SKM-1 (cell line): Measurements from ENCODE around the gene ZNF180.
"Not testable (repeated sequence)": the region's sequence is repeated elsewhere in the genome, so short reads cannot be mapped to it uniquely, and the experiment has no call there.

Experiments used
- DNase-seq: peaks from one replicate; lab custom pipeline; 2025; ENCODE audit not compliant: unreplicated experiment; lab: John Stamatoyannopoulos, UW

ZNF180 gene

DNA sequence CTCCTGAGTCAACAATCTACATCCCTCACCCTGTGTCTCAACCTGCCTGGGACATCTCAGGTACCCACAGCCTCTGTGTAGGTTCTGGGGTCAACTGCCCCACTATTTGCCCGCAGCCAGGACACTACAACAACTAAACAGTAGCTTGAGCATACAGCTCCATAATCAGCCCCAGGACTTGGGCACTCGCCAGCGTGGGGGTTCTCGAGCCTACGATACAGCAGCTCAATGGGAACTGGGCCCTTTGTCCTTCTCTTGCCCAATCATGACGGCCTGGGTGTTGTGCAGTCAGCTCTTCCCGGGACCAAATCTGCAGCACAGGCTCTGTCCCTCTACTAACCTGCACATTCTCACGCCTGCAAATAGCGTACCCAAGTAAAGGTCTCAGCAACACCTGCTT lies 1.3 kb downstream of the ZNF180 start:
- DNase-seq = no peak

DNA sequence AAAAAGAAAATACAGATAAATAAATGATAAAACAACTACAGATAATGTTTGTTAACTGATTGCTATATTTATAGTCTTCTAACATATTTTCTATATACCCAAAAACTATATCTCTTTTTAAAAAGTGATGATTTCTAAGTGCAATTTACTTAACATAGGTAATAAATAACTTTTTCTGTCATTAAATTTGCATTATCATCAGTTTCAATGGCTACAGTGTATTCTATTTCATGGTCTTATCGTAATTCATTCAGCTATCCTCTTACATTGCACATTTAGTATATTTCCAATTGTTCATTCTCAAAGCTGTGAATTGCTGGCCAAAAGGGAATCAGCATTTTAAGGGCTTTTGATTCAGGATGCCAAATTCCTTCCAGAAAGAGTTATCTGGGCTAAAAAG lies 3.6 kb downstream of the ZNF180 start:
- no peak for DNase-seq

DNA sequence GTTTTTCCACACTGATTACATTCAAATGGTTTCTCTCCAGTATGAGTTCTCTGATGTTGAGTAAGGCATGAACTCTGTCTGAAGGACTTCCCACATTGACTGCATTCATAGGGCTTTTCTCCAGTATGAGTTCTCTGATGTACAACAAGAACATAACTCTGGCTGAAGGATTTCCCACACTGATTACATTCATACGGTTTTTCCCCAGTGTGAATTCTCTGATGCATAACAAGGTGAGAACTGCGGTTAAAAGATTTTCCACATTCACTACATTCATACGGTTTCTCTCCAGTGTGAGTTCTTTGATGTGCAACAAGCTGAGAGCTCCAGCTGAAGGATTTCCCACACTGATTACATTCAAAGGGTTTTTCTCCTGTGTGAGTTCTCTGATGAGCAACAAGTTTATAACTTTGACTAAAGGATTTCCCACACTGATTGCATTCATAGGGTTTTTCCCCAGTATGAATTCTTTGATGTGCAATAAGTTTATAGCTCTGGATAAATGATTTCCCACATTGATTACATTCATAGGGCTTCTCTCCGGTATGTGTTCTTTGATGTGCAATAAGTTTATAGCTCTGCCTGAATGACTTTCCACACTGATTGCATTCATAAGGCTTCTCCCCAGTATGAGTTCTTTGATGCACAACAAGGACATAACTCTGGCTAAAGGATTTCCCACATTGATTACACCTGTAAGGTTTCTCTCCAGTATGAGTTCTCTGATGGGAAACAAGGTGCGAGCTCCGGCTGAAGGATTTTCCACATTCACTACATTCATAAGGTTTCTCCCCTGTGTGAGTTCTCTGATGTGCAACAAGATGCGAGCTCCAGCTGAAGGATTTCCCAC lies 23.5 kb downstream of the ZNF180 start:
- DNase-seq = no peak

DNA sequence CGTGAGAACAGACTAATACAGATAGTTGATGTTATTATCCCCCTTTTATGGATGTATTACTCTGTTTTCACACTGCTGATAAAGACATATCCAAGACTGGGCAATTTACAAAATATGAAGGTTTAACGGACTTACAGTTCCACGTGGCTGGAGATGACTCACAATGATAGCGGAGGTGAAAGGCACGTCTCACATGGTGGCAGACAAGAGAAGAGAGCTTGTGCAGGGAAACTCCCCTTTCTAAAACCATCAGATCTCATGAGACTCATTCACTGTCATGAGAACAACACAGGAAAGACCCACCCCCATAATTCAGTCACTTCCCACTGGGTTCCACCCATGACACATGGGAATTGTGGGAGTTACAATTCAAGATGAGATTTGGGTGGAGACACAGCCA lies 31.6 kb downstream of the ZNF180 start:
- DNase-seq = not testable (repeated sequence)

DNA sequence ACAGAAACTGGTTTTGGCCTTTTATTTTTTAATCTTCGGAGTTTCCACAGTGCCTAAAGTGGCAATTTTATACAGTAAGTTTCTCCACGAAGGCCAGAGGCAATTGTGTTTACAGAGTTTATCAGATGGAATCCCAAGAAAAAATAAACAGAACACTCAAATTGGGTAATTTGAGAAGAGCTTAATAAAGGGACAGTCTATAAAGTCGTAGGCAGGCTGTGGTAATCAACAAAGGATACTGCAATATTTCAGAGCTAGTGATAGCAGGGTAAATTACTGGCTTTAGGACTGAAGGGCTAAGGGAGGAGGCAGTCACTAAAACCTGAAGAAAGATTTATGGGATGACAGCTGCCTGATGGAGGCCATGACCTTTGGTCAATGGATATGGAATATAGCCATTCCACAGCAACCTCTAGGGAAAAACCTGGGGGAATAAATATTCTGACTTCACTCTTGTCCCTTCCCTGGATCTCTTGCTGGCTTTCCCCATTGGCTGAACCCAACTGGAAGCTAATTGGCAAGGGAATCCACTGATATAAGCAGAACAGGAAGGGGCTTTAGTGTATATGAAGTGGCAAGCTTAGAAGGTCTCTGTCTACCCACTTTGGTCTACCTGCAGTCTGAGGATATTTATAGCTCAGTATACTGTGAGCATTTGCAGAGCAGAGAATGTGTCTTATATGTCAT lies 37.6 kb downstream of the ZNF180 start:
- not testable (repeated sequence) for DNase-seq

DNA sequence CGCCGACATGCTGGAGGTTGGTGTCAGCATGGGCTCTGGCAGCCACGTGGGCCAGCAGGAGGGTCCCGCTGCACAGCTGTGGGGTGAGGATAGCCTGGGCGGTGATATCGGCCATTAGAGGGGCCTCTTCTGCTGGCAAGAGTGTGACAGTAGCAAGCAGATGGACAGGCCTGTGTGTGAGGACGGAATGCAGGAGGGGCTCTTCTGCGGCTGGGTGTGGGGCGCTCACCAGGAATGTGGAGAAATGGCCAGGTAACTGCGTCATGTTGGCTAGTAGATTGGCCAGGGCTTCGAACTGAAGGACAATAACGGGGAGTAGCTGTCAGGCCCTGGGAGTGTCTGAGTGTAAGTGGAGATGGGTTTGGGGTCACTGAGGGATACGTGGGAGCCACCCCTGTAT lies 44.3 kb downstream of the ZNF180 start:
- not testable (repeated sequence) for DNase-seq

DNA sequence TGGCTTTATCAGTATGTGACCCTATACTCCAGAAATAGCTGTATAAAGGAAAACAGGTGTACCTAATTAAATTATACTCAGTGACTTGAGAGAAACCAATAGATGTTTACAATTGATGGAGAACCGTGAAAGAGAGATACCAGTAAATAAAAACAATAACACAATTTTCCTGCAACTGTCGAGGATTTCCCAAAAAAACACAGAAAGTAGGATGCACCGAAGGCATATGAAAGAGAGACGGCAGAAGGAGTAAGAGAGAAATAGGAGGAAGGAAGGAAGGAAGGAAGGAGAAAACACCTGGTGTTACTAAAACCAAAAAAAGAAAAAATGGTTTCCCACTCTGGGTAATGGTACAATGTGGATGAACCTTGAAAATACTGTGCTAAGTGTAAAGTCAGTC lies 45.2 kb downstream of the ZNF180 start:
- no peak for DNase-seq

DNA sequence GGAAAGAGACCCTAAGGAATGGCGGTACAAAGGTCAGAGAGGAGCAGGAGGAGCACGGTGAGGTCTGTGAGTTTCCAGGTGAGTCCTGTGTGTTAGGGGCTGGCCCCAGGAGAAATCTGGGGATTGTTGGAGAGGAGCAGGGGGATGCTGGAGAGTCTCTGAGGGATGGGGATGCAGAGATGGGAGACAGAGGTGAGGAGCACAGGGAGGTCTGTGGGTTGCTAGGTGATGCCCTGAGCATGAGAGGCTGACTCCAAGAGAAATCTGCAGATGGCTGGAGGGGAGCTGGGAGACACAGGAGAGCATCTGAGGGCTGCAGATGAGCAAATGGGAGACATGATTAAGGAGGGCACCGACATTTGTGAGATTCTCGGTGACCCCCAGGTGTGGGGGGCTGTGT lies 48.0 kb downstream of the ZNF180 start:
- no peak for DNase-seq

DNA sequence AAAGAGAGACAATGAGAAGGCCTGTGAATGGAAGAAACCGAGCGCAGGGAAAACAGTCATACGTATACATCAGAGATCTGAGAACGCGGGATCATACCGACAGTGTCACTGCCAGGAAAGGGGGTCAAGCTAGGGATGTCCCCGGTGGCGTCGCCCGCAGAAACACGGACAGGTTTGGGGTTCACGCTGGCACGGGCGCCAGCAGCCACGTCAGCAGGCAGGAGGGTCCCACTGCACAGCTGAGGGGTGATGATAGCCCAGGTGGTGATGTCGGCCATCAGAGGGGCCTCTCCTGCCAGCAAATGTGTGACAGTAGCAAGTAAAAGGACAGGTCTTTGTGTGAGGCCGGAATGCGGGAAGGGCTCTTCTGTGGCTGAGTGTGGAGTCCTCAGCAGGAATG lies 48.6 kb downstream of the ZNF180 start:
- DNase-seq = no peak

DNA sequence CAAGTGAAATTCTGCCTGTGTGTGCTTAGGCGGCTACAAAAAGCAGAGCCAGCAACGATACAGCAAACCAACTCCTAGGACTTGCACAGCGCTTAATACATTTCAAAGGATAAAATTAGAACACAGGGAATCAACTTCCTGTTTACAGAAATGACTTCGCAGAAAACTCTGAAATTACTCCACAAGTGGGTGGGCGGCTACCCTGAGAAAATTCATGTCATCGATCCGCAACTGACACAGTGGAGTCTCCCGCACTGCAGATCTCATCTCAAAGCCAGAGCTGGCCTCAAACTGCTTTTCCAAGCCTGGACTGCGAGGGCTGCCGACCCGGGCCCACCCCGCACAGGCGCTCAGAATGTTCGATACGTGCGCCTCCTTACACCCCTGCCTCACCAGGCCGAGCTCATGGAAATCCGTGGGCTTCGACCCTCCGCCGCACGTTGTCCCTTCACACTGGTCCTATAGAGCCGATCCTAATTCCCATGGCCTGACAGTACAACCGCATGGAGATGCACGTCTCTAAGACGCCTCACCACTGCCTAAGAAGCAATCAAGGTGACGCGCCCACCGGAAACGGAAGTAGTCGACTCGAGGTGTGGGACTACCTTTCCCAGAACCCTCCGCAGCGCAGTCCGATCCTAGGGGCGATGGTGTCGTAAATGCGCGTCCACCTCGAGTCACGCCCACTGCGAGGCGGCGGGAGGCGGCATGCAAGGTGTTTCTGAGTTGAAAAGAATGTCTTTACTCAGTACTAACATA lies 52.2 kb downstream of the ZNF180 start, which contains the start of gene ZNF229:
ZNF229 (minus strand) TSS at position 557 of the 759 bp plus-strand sequence. CDS start 5,625 bp downstream, outside the sequence.
- DNase-seq = no peak

DNA sequence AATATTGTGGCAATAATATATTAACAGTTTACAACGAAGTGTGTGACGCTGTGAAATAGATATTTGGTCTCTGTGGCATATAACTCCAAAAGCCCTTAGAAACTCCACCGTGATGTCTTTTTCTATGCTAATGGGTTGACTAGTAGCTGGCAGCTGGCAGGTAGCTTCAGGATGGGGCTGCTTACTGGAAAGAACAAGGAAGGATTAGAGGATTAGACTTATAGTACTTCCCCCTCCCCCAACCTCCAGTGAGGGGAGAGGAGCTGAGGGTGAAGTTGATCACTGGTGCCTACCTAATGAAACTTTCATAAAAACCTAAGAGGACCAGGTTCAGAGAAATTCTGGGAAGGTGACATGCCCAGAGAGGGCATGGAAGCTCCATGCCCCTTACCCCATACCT lies 61.9 kb downstream of the ZNF180 start:
- no peak for DNase-seq

DNA sequence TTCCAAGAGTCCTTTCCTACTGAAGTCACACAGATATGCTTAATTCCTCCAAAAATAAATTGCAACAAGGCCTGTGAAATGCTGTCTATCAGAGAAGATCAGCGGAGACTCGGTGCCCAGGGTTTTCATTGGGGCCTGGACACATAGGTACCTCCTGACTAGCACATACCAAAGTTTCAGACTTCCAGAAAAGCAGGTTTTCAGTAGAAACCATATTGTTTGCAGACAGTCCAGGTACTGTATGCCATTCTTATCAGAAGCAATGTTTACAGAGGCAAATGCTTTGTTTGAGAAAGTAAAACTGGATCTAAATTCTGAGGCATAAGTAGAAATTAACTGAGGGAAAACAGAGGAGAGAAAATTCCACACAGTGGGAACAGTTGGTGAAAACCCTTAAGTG lies 64.9 kb downstream of the ZNF180 start:
- DNase-seq = no peak

DNA sequence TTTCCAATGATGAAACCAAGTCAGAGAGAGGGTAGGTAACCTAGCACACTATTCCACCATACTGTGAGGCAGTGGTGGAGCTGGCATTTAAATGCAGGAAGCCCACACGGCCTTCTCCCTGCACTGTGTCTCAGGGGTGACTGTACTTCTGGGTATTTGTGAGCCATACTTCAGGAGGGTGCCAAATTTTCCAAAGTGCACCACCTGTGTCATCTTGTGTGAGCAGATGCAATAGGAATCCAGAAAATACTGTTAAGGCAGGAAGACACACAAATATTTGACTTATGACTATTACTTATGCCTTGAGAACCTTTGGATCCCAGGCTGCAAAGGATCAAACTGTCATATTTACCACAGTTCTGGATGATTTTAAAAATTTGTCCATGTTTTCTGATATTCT lies 69.4 kb downstream of the ZNF180 start:
- DNase-seq = no peak
